ENCODE data around the gene METTL15. TPM values are rescaled to one million over a fixed set of nuclear protein-coding genes. Genes with fewer than 3 reads are reported as not detected.
"Not testable (repeated sequence)": the region's sequence is repeated elsewhere in the genome, so short reads cannot be mapped to it uniquely, and the experiment has no call there.

The METTL15 gene
- total RNA-seq, 2 experiments from 2014 or later: 18.0 to 19.8 TPM

GRCh38 chr11:28269586-28269985 is 161.4 kb downstream of the METTL15 start:
- DNase-seq: no peak
- intact Hi-C loops (cut with micrococcal nuclease): no loop called here
- no peaks in the 10 kb centered on the region for H3K4me1 Mint-ChIP-seq (ENCODE audit: low read depth)
- H3K36me3 Mint-ChIP-seq (ENCODE audit: low read depth): peaks cover 26% of the 10 kb centered on the region
- H3K27ac Mint-ChIP-seq: no peak overlapping the region
- peaks cover 16% of the 10 kb centered on the region for H3K9me3 Mint-ChIP-seq
- H3K27me3 Mint-ChIP-seq (ENCODE audit: low read depth): no peaks in the 10 kb centered on the region
- CTCF ChIA-PET: no interaction called here
- no peak overlapping the region for H3K4me3 Mint-ChIP-seq

- H3K4me3 Mint-ChIP-seq; CTCF ChIA-PET; H3K9me3 Mint-ChIP-seq; DNase-seq; H3K4me1 Mint-ChIP-seq (ENCODE audit: low read depth); H3K27me3 Mint-ChIP-seq (ENCODE audit: low read depth); H3K27ac Mint-ChIP-seq; intact Hi-C loops (cut with micrococcal nuclease): not testable (repeated sequence)
- peaks cover 14% of the 10 kb centered on the region for H3K36me3 Mint-ChIP-seq (ENCODE audit: low read depth)
Observed at GRCh38 chr11:28272247-28272646, 164.1 kb downstream of the METTL15 start.

- Mint-ChIP-seq H3K4me1 (ENCODE audit: low read depth) (no peaks in the 10 kb centered on the region), H3K9me3 (peaks cover 11% of the 10 kb centered on the region), H3K27ac (no peak overlapping the region), H3K27me3 (ENCODE audit: low read depth) (no peaks in the 10 kb centered on the region), H3K4me3 (no peak overlapping the region), H3K36me3 (ENCODE audit: low read depth) (peaks cover 16% of the 10 kb centered on the region)
- no peak for DNase-seq
- CTCF ChIA-PET: no interaction called here
- intact Hi-C loops (cut with micrococcal nuclease): no loop called here
Observed at GRCh38 chr11:28274216-28274615, 166.0 kb downstream of the METTL15 start.

GRCh38 chr11:28284196-28284595 is 176.0 kb downstream of the METTL15 start:
- DNase-seq: no peak
- H3K27me3 Mint-ChIP-seq (ENCODE audit: low read depth): no peaks in the 10 kb centered on the region
- H3K9me3 Mint-ChIP-seq: peaks cover 3% of the 10 kb centered on the region
- no peak overlapping the region for H3K4me3 Mint-ChIP-seq
- H3K27ac Mint-ChIP-seq: no peak overlapping the region
- H3K36me3 Mint-ChIP-seq (ENCODE audit: low read depth): peaks cover 9% of the 10 kb centered on the region
- H3K4me1 Mint-ChIP-seq (ENCODE audit: low read depth): no peaks in the 10 kb centered on the region
- CTCF ChIA-PET: interaction anchor here (0.7 kb wide), 1 partner anchor 216 kb away, joined by 4 read pairs; no protein-coding TSS in a partner anchor
- intact Hi-C loops (cut with micrococcal nuclease): no loop called here

- Mint-ChIP-seq H3K4me1 (ENCODE audit: low read depth) (no peaks in the 10 kb centered on the region), H3K27ac (no peak overlapping the region), H3K9me3 (peaks cover 2% of the 10 kb centered on the region), H3K4me3 (no peak overlapping the region), H3K27me3 (ENCODE audit: low read depth) (no peaks in the 10 kb centered on the region), H3K36me3 (ENCODE audit: low read depth) (peaks cover 25% of the 10 kb centered on the region)
- CTCF ChIA-PET: no interaction called here
- intact Hi-C loops (cut with micrococcal nuclease): no loop called here
- DNase-seq: no peak
Observed at GRCh38 chr11:28289444-28289843, 181.3 kb downstream of the METTL15 start.

GRCh38 chr11:28290995-28291394 is 182.8 kb downstream of the METTL15 start:
- H3K27ac Mint-ChIP-seq; H3K4me1 Mint-ChIP-seq (ENCODE audit: low read depth); intact Hi-C loops (cut with micrococcal nuclease); CTCF ChIA-PET; H3K9me3 Mint-ChIP-seq; H3K27me3 Mint-ChIP-seq (ENCODE audit: low read depth); H3K4me3 Mint-ChIP-seq; DNase-seq: not testable (repeated sequence)
- peaks cover 28% of the 10 kb centered on the region for H3K36me3 Mint-ChIP-seq (ENCODE audit: low read depth)

- H3K27me3 Mint-ChIP-seq (ENCODE audit: low read depth): no peaks in the 10 kb centered on the region
- peaks cover 46% of the 10 kb centered on the region for H3K36me3 Mint-ChIP-seq (ENCODE audit: low read depth)
- H3K4me3 Mint-ChIP-seq: no peak overlapping the region
- intact Hi-C loops (cut with micrococcal nuclease): no loop called here
- H3K9me3 Mint-ChIP-seq: peaks cover 2% of the 10 kb centered on the region
- DNase-seq: no peak
- H3K27ac Mint-ChIP-seq: no peak overlapping the region
- H3K4me1 Mint-ChIP-seq (ENCODE audit: low read depth): no peaks in the 10 kb centered on the region
- CTCF ChIA-PET: no interaction called here
Observed at GRCh38 chr11:28296426-28296825, 188.2 kb downstream of the METTL15 start.

GRCh38 chr11:28298209-28298608 is 190.0 kb downstream of the METTL15 start:
- Mint-ChIP-seq H3K4me3 (no peak overlapping the region), H3K36me3 (ENCODE audit: low read depth) (peaks cover 44% of the 10 kb centered on the region), H3K4me1 (ENCODE audit: low read depth) (no peaks in the 10 kb centered on the region), H3K27me3 (ENCODE audit: low read depth) (no peaks in the 10 kb centered on the region), H3K27ac (no peak overlapping the region), H3K9me3 (no peaks in the 10 kb centered on the region)
- intact Hi-C loops (cut with micrococcal nuclease): no loop called here
- DNase-seq: no peak
- CTCF ChIA-PET: no interaction called here

GRCh38 chr11:28303477-28304191 is 195.4 kb downstream of the METTL15 start:
- H3K4me3 Mint-ChIP-seq: no peak overlapping the region
- DNase-seq: no peak
- H3K27me3 Mint-ChIP-seq (ENCODE audit: low read depth): no peaks in the 10 kb centered on the region
- CTCF ChIA-PET: no interaction called here
- no peak overlapping the region for H3K27ac Mint-ChIP-seq
- H3K36me3 Mint-ChIP-seq (ENCODE audit: low read depth): peaks cover 49% of the 10 kb centered on the region
- H3K9me3 Mint-ChIP-seq: no peaks in the 10 kb centered on the region
- intact Hi-C loops (cut with micrococcal nuclease): no loop called here
- H3K4me1 Mint-ChIP-seq (ENCODE audit: low read depth): no peaks in the 10 kb centered on the region

- Mint-ChIP-seq H3K4me3 (no peak overlapping the region), H3K36me3 (ENCODE audit: low read depth) (peaks cover 37% of the 10 kb centered on the region), H3K9me3 (no peaks in the 10 kb centered on the region), H3K27me3 (ENCODE audit: low read depth) (no peaks in the 10 kb centered on the region), H3K4me1 (ENCODE audit: low read depth) (no peaks in the 10 kb centered on the region), H3K27ac (no peak overlapping the region)
- intact Hi-C loops (cut with micrococcal nuclease): no loop called here
- DNase-seq: no peak
- CTCF ChIA-PET: no interaction called here
Observed at GRCh38 chr11:28315440-28315839, 207.3 kb downstream of the METTL15 start.

GRCh38 chr11:28318871-28319270 is 210.7 kb downstream of the METTL15 start:
- CTCF ChIA-PET: no interaction called here
- no peak for DNase-seq
- intact Hi-C loops (cut with micrococcal nuclease): no loop called here
- H3K4me3 Mint-ChIP-seq: no peak overlapping the region
- no peaks in the 10 kb centered on the region for H3K27me3 Mint-ChIP-seq (ENCODE audit: low read depth)
- H3K4me1 Mint-ChIP-seq (ENCODE audit: low read depth): no peaks in the 10 kb centered on the region
- H3K27ac Mint-ChIP-seq: no peak overlapping the region
- peaks cover 25% of the 10 kb centered on the region for H3K36me3 Mint-ChIP-seq (ENCODE audit: low read depth)
- H3K9me3 Mint-ChIP-seq: no peaks in the 10 kb centered on the region

- no peak for DNase-seq
- CTCF ChIA-PET: no interaction called here
- intact Hi-C loops (cut with micrococcal nuclease): no loop called here
- Mint-ChIP-seq H3K27me3 (ENCODE audit: low read depth) (no peaks in the 10 kb centered on the region), H3K4me3 (no peak overlapping the region), H3K36me3 (ENCODE audit: low read depth) (peaks cover 18% of the 10 kb centered on the region), H3K4me1 (ENCODE audit: low read depth) (no peaks in the 10 kb centered on the region), H3K9me3 (no peaks in the 10 kb centered on the region), H3K27ac (no peak overlapping the region)
Observed at GRCh38 chr11:28323621-28324020, 215.4 kb downstream of the METTL15 start.

GRCh38 chr11:28332393-28332792 is 224.2 kb downstream of the METTL15 start:
- H3K4me3 Mint-ChIP-seq; intact Hi-C loops (cut with micrococcal nuclease); H3K9me3 Mint-ChIP-seq; CTCF ChIA-PET; H3K27me3 Mint-ChIP-seq (ENCODE audit: low read depth); H3K36me3 Mint-ChIP-seq (ENCODE audit: low read depth); H3K4me1 Mint-ChIP-seq (ENCODE audit: low read depth); DNase-seq; H3K27ac Mint-ChIP-seq: not testable (repeated sequence)
